HepG2 (cell line): ENCODE data around the gene CRIM1. TPM values are rescaled to one million over a fixed set of nuclear protein-coding genes. Genes with fewer than 3 reads are reported as not detected.
A peak's percentile ranks its signal among the peaks of the same experiment; 100 is the strongest.

Source experiments
- AKAP8 ChIP-seq: sonication (generic); formaldehyde crosslinking; IDR thresholded peaks from 2 replicates; pipeline ENCODE4 v1.5.1; 2020; ENCODE audit warnings: mild to moderate bottlenecking, missing genetic modification reagents
- ARID2 ChIP-seq: sonication (generic); formaldehyde crosslinking; IDR thresholded peaks from 2 replicates; pipeline ENCODE4 v1.8.1; 2022; ENCODE audit warnings: mild to moderate bottlenecking, missing genetic modification reagents, borderline replicate concordance
- ARID3A ChIP-seq: IDR thresholded peaks from 2 replicates; pipeline ENCODE4 v1.6.1; 2012; ENCODE audit warnings: low read depth, low read length, improper control_type of control experiment
- EP300 ChIP-seq, 3 experiments: sonication (generic) in 1 of 3; formaldehyde crosslinking in 1 of 3; IDR thresholded peaks; 2 replicates each; pipeline versions ENCODE4 v1.5.1 to v1.6.1; 2011 to 2020; ENCODE audit warnings: low read depth in 2 of 3, low read length in 2 of 3, borderline replicate concordance in 1 of 3, improper control_type of control experiment in 1 of 3, mild to moderate bottlenecking in 1 of 3, missing genetic modification reagents in 1 of 3, moderate library complexity in 1 of 3
- FOXA1 ChIP-seq, 2 experiments: fragments of 450-650 bp in 1 of 2; sonication (generic) in 1 of 2; formaldehyde crosslinking in 1 of 2; IDR thresholded peaks; 2 replicates each; pipeline versions ENCODE4 v1.4.0 to v1.6.1; 2016 to 2020; ENCODE audit warnings: missing genetic modification reagents in 1 of 2
- FOXO1 ChIP-seq: sonication (generic); formaldehyde crosslinking; IDR thresholded peaks from 2 replicates; pipeline ENCODE4 v1.4.0; 2020; ENCODE audit warnings: missing genetic modification reagents
- GATA4 ChIP-seq: sonication (generic); IDR thresholded peaks from 2 replicates; pipeline ENCODE4 v1.6.1; 2016; ENCODE audit warnings: antibody characterized with exemption, low read depth, borderline replicate concordance
- KDM4B ChIP-seq: sonication (generic); formaldehyde crosslinking; IDR thresholded peaks from 2 replicates; pipeline ENCODE4 v1.4.0; 2020; ENCODE audit warnings: missing genetic modification reagents
- MLXIP ChIP-seq: sonication (generic); formaldehyde crosslinking; IDR thresholded peaks from 2 replicates; pipeline ENCODE4 v1.9.0; 2021; ENCODE audit warnings: missing genetic modification reagents, borderline replicate concordance
- NFIB ChIP-seq: sonication (generic); formaldehyde crosslinking; IDR thresholded peaks from 2 replicates; pipeline ENCODE4 v1.9.0; 2021; ENCODE audit warnings: missing genetic modification reagents, mild to moderate bottlenecking, borderline replicate concordance
- NFYC ChIP-seq: IDR thresholded peaks from 2 replicates; pipeline ENCODE4 v1.6.1; 2016; ENCODE audit warnings: missing genetic modification reagents, missing compliant biosample characterization
- PCBP2 ChIP-seq: fragments of 200-400 bp; formaldehyde crosslinking; optimal IDR thresholded peaks from 2 replicates; pipeline ENCODE3; 2018; ENCODE audit warnings: low read length, low read depth; ENCODE audit not compliant: poor library complexity, severe bottlenecking
- RARA ChIP-seq: IDR thresholded peaks from 2 replicates; pipeline ENCODE4 v1.6.1; 2016; ENCODE audit warnings: missing genetic modification reagents, missing compliant biosample characterization
- REXO4 ChIP-seq: sonication (generic); formaldehyde crosslinking; IDR thresholded peaks from 2 replicates; pipeline ENCODE4 v1.8.0; 2022; ENCODE audit warnings: missing genetic modification reagents, mild to moderate bottlenecking, borderline replicate concordance
- RNF219 ChIP-seq: sonication (generic); formaldehyde crosslinking; IDR thresholded peaks from 2 replicates; pipeline ENCODE4 v1.5.0; 2020; ENCODE audit warnings: mild to moderate bottlenecking, missing genetic modification reagents
- ZMYM4 ChIP-seq: sonication (generic); formaldehyde crosslinking; IDR thresholded peaks from 2 replicates; pipeline ENCODE4 v1.8.1; 2023; ENCODE audit warnings: mild to moderate bottlenecking, missing genetic modification reagents
- ZNF576 ChIP-seq: sonication (generic); formaldehyde crosslinking; IDR thresholded peaks from 2 replicates; pipeline ENCODE4 v1.4.0; 2020; ENCODE audit warnings: mild to moderate bottlenecking, missing genetic modification reagents
- ZNF616 ChIP-seq: sonication (generic); formaldehyde crosslinking; IDR thresholded peaks from 2 replicates; pipeline ENCODE4 v1.5.0; 2020; ENCODE audit warnings: low read depth, mild to moderate bottlenecking, missing genetic modification reagents
- ZNF644 ChIP-seq: IDR thresholded peaks from 2 replicates; pipeline ENCODE4 v1.6.1; 2016; ENCODE audit warnings: low read depth
- ZNF691 ChIP-seq: sonication (generic); formaldehyde crosslinking; IDR thresholded peaks from 2 replicates; pipeline ENCODE4 v1.4.0; 2020; ENCODE audit warnings: missing genetic modification reagents, low read depth, mild to moderate bottlenecking, borderline replicate concordance
- ZNF891 ChIP-seq: sonication (generic); formaldehyde crosslinking; IDR thresholded peaks from 2 replicates; pipeline ENCODE4 v1.5.0; 2020; ENCODE audit warnings: mild to moderate bottlenecking, missing genetic modification reagents
- polyA plus RNA-seq, 8 experiments: library from polyadenylated mRNA; depleted of rRNA in 3 of 8; stranded (reverse) in 7 of 8; unstranded in 1 of 8; fragments of >200 nt; fragmentation: Illumina TruSeq in 4 of 8; extraction: Trizol in 4 of 8; gene quantifications; 2 replicates each; pipeline versions ENCODE4 v1.2.1 to v1.2.3, GENCODE V29; 2011 to 2016; ENCODE audit warnings: low read depth in 4 of 8, missing spikeins in 1 of 8, mixed read lengths in 1 of 8; ENCODE audit not compliant: insufficient read depth in 1 of 8
- total RNA-seq, 5 experiments: library from RNA; depleted of rRNA; stranded (reverse); fragments of >200 nt; fragmentation: Illumina TruSeq; extraction: Trizol; gene quantifications; 2 replicates each; pipeline ENCODE4 v1.2.3, GENCODE V29; 2016; ENCODE audit warnings: low read depth in 1 of 5

The CRIM1 gene
- total and polyA plus RNA-seq, 2 of the 13 experiments (the other 11 are each of a cell fraction or from before 2014, with no cell fraction given), result 39.1 to 69.9 TPM

GRCh38 chr2:36486521-36487044 is 131.0 kb downstream of the CRIM1 start (continued):
- TF ChIP-seq MLXIP (no peak), FOXA1 (IDR thresholded peaks at IDR 0.05) (peak; percentile 47; the same call in 1 of the 2 replicates), FOXA1 (CRISPR knock-in tag; IDR thresholded peaks at IDR 0.05) (peak; percentile 73; the same call in 1 of the 2 replicates), FOXO1 (0 out of 2 replicates have a peak, but pooled peaks have one; percentile 19), GATA4 (peak; percentile 82; the same call in 1 of the 2 replicates), REXO4 (CRISPR knock-in tag) (no peak), ZNF644 (CRISPR knock-in tag) (0 out of 2 replicates have a peak, but pooled peaks have one; percentile 6), ARID3A (peak; percentile 92), ARID2 (no peak), ZNF891 (CRISPR knock-in tag) (no peak), NFIB (CRISPR knock-in tag) (no peak), ZNF576 (CRISPR knock-in tag) (no peak), RNF219 (0 out of 2 replicates have a peak, but pooled peaks have one; percentile 15), ZMYM4 (peak; percentile 15; the same call in 1 of the 2 replicates), NFYC (peak; percentile 27; the same call in 1 of the 2 replicates), KDM4B (CRISPR knock-in tag) (no peak), PCBP2 (no peak), ZNF691 (CRISPR knock-in tag) (no peak), RARA (CRISPR knock-in tag) (peak; percentile 59; the same call in 1 of the 2 replicates), EP300 (IDR thresholded peaks at IDR 0.05; ENCODE audit: low read depth in 2 of 2, low read length in 2 of 2) (peak in 1 of 2 experiments; percentile 91; a peak in 2 of 4 replicates), EP300 (CRISPR knock-in tag; IDR thresholded peaks at IDR 0.05; ENCODE audit: borderline replicate concordance) (peak; percentile 64; the same call in 1 of the 2 replicates), ZNF616 (no peak), AKAP8 (CRISPR knock-in tag) (no peak)
